Mucosa of descending colon (tissue), 3 donors: ENCODE data around the gene MUC5B. TPM values are rescaled to one million over a fixed set of nuclear protein-coding genes. Genes with fewer than 3 reads are reported as not detected.

Source experiments
- ATAC-seq: fragments of 200-7000 bp; cut with Tn5 transposase; one replicate; pipeline ENCODE4 v1.9.1; 2020; ENCODE audit warnings: mild to moderate bottlenecking, moderate library complexity
- DNase-seq, 3 donors: peaks; one replicate each; pipeline ENCODE4 v3.0.0-alpha.2; 2020
- H3K36me3 ChIP-seq: fragments of 200-600 bp; one replicate; pipeline ENCODE4 v1.8.0; 2021; ENCODE audit warnings: low read depth, mild to moderate bottlenecking
- H3K4me1 ChIP-seq: fragments of 200-600 bp; one replicate; pipeline ENCODE4 v1.8.0; 2021; ENCODE audit warnings: low read depth, mild to moderate bottlenecking
- H3K4me3 ChIP-seq: fragments of 200-600 bp; one replicate; pipeline ENCODE4 v1.8.0; 2021; ENCODE audit warnings: mild to moderate bottlenecking
- H3K9me3 ChIP-seq: fragments of 200-600 bp; one replicate; pipeline ENCODE4 v1.8.0; 2021; ENCODE audit warnings: mild to moderate bottlenecking
- intact Hi-C, 2 donors: fragments of 100-400 bp; cut with DNase I in 1 of 2; cut with micrococcal nuclease in 1 of 2; formaldehyde crosslinking; loops; one replicate each; pipeline versions ENCODE4 v1.11.0 to v1.11.1; 2022; cut with DNase I, micrococcal nuclease
- total RNA-seq, 3 donors: library from RNA; stranded (reverse); fragmentation: NEBNext Ultra II Directional in 2 of 3; extraction: Animal tissue kit (Norgen Biotek cat#: 25700) in 2 of 3; gene quantifications; one replicate each; pipeline versions ENCODE4 v1.2.1 to v1.2.4, GENCODE V29; 2021 to 2023
- TF ChIP-seq, protein P1 (sequence below): fragments of 200-600 bp; IDR thresholded peaks from one replicate; pipeline ENCODE4 v1.8.0; 2022; ENCODE audit warnings: antibody characterized with exemption, mild to moderate bottlenecking
- donor health status: DM: no; HTN: no; CAD: no; lungs with moderate emphysema.
- donor health status: DM: no; HTN: no; CAD: no.
- donor health status: DM: no; HTN: yes; CAD: no.

MUC5B gene
- total RNA-seq, 3 donors from 2014 or later: 133 to 431 (median 135) TPM

DNA sequence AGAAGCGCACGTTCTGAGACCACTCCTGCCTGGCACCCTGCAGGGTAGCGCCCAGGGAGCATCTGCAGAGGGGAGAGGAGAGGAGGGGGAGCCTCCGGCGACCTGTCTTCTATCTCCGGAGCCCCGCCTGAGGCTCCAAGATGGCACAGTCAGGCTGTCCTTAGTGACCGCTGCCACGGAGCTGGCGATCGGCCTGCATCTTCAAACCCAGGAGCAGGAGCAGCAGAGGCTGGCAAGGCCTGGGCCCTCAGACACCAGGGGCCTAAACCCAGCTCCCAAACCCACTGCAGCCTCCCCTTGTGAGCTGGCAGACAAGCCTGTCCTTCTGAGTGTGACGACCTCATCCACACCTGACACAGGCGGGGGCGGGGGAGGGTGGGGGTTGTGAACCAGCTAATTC, 51.6 kb downstream of the MUC5B start:
- no peak overlapping the region for H3K4me3 ChIP-seq
- H3K9me3 ChIP-seq: no peaks in the 10 kb centered on the region
- H3K36me3 ChIP-seq: peaks cover 3% of the 10 kb centered on the region
- TF ChIP-seq, protein P1, sequence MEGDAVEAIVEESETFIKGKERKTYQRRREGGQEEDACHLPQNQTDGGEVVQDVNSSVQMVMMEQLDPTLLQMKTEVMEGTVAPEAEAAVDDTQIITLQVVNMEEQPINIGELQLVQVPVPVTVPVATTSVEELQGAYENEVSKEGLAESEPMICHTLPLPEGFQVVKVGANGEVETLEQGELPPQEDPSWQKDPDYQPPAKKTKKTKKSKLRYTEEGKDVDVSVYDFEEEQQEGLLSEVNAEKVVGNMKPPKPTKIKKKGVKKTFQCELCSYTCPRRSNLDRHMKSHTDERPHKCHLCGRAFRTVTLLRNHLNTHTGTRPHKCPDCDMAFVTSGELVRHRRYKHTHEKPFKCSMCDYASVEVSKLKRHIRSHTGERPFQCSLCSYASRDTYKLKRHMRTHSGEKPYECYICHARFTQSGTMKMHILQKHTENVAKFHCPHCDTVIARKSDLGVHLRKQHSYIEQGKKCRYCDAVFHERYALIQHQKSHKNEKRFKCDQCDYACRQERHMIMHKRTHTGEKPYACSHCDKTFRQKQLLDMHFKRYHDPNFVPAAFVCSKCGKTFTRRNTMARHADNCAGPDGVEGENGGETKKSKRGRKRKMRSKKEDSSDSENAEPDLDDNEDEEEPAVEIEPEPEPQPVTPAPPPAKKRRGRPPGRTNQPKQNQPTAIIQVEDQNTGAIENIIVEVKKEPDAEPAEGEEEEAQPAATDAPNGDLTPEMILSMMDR: no peak
- intact Hi-C loops: no loop called here
- no peak for ATAC-seq
- DNase-seq: peak in 1 of 3 donors; percentile 45
- H3K4me1 ChIP-seq: no peaks in the 10 kb centered on the region

DNA sequence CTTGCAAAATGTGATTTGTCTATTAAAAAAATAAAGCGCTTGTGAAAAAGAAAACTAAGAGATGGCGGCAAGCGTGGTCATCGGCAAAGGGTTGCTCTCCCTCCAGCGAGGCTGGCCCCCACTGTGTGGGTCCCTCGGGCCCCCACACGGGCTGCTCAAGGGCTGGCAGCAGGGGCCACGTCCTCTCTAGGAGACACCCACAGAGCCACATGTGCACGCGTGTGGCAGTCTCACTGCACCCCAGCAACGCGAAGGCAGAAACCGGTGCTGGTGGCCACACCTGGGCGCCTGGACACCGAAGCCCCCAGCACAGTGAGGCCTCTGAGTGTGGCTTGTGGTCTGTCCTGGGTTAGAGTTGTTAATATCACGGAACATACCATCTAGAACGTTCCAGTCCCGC, 52.2 kb downstream of the MUC5B start:
- DNase-seq (peak in 1 of 3 donors; percentile 40), ATAC-seq (no peak)
- no peaks in the 10 kb centered on the region for H3K4me1 ChIP-seq
- no peak overlapping the region for H3K4me3 ChIP-seq
- no peaks in the 10 kb centered on the region for H3K9me3 ChIP-seq
- intact Hi-C loops: no loop called here
- TF ChIP-seq, protein P1: no peak
- H3K36me3 ChIP-seq: peaks cover 3% of the 10 kb centered on the region

DNA sequence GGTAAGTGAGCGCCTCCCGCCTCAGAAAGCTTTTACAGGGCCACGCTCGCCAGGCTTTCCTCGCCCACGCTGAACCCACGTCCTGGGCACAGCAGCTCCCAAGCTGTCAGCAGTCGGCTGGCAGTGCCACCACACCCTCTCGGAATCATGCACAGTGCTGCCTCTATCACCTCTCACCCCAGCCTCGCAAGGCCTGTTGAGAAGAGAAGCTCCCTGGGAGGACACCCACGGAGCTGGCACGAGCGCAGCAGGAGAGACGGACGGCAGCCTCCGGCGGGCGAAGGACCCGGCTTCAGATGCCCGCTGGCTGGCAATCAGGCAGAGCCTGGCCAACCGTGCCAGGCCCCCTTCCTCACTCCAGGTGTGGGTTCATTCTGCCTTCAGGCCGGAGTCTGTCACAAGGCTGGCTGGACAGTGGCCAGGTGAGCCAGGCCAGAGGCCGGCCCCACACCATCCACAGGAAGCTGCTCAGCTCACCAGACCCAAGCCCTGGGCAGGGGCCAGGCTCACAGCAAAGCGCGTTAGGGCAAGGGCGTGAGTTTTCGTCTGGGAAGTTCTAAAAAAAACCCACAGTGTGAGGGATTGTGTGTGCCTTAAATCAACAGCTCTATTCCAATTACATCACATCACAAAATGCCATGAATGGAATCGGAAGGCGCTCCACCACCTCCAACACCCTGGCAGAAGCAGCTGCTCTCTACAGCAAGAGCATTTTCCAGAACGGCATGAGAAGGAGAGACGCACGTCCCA, 53.4 kb downstream of the MUC5B start:
- peaks cover 3% of the 10 kb centered on the region for H3K36me3 ChIP-seq

DNA sequence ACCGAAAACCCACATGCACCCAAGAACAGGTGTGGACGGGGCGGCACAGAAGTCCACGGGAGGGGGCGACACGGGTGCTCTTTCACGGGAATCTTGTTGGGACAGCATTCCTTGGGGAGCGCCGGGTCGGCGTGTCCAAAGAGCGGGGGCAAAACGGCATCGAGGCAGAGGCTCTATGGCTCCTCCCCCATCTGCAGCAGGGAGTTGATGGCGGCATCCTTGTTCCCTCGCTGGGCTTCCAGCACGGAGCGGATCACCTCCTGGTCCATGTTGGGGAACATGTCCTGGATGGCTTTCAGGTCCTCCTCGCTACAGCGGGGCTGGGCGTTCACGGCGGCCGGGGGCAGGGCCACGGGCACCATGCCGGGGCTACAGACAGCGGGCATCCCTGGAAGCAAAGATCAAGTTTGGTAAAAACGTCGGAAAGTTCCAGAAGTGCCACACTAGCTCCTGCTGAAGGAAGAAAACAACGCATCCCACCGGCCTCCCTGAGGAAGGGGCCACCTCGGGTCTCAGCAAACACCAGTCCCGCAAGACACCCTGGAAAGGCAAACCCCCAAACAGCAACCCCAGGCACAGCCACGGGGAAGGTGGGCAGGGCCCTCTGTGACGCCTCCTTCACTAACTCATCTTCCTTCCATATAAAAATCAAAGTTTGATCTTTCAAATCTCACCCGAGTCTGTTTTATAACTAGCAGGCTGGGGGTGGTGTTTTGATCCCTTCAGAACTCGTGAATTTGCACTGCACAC, 54.2 kb downstream of the MUC5B start:
- TF ChIP-seq, protein P1: no peak
- no peak overlapping the region for H3K4me3 ChIP-seq
- H3K36me3 ChIP-seq: peaks cover 3% of the 10 kb centered on the region
- ATAC-seq: no peak
- no peaks in the 10 kb centered on the region for H3K4me1 ChIP-seq
- peak in 1 of 3 donors; percentile 37 for DNase-seq
- intact Hi-C loops: no loop called here
- H3K9me3 ChIP-seq: no peaks in the 10 kb centered on the region

More for the DNA sequence above, 53.4 kb downstream of the MUC5B start:
- DNase-seq (no peak), ATAC-seq (no peak)
- Histone ChIP-seq H3K4me3 (no peak overlapping the region), H3K9me3 (no peaks in the 10 kb centered on the region), H3K4me1 (no peaks in the 10 kb centered on the region)
- intact Hi-C loops: no loop called here
- TF ChIP-seq, protein P1: no peak

DNA sequence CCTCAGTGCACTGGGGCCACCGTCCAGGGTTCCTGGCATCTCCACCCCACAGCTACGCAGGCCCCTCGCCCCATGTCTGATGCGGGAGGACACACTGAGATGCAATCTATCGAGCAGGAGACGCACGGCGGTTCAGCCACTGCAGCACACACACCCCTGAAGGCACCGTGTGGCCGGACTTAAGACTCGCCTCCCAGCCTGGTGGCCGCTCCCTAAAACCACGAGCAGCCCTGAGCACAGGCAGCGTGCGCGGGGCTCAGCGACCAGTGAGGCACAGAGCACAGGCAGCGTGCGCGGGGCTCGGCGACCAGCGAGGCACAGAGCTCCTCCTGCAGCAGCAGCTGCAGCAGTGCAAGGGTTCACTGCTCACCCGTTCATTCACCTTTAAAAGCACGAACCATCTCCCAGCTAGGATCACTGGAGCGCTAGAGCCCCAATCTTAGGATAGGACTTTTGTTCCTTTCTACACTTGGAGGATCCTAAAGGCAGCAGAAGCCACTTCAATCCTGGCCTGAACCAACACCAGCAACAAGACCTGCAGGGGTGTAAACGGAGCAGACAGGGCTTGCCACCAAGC, 55.2 kb downstream of the MUC5B start:
- DNase-seq (no peak), ATAC-seq (no peak)
- no peaks in the 10 kb centered on the region for H3K4me1 ChIP-seq
- H3K9me3 ChIP-seq: no peaks in the 10 kb centered on the region
- H3K36me3 ChIP-seq: peaks cover 3% of the 10 kb centered on the region
- no peak overlapping the region for H3K4me3 ChIP-seq
- TF ChIP-seq, protein P1: no peak
- intact Hi-C loops: no loop called here
